SK-N-SH (cell line): ENCODE data around the gene IFI6. TPM values are rescaled to one million over a fixed set of nuclear protein-coding genes. Genes with fewer than 3 reads are reported as not detected.

Source experiments
- CTCF ChIA-PET: fragments of 300-600, 350-600 bp; formaldehyde crosslinking; extraction: SDS; loops from one replicate; lab custom pipeline; 2021; lab: Yijun Ruan, JAX
- POLR2A ChIA-PET: fragments of 350-600 bp; sonication (Branson Sonifier 250); formaldehyde crosslinking; extraction: SDS; loops from one replicate; lab custom pipeline; 2020; ENCODE audit warnings: antibody characterized with exemption, inconsistent platforms; lab: Yijun Ruan, JAX
- DNase-seq: peaks from one replicate; pipeline ENCODE4 v3.0.0; 2012
- H2AFZ ChIP-seq: fragments of 200-600 bp; sonication (generic); 2 replicates; pipeline ENCODE4 v1.8.1; 2016; ENCODE audit warnings: antibody characterized with exemption, mild to moderate bottlenecking, low read depth
- H3F3A ChIP-seq: fragments of 200-600 bp; sonication (generic); replicated peaks from 2 replicates; pipeline ENCODE3; 2016; ENCODE audit warnings: antibody characterized with exemption, mild to moderate bottlenecking; ENCODE audit not compliant: insufficient read depth
- H3K27ac ChIP-seq, 2 experiments: fragments of 200-500 bp in 1 of 2; fragments of 200-600 bp in 1 of 2; sonication (Bioruptor generic) in 1 of 2; sonication (generic), shearing (Covaris generic) in 1 of 2; 2 replicates each; pipeline versions ENCODE4 v1.5.1 to v1.6.1; 2014 to 2016; ENCODE audit warnings: low read depth in 2 of 2, inconsistent platforms in 1 of 2, low read length in 1 of 2, mild to moderate bottlenecking in 1 of 2, mixed read lengths in 1 of 2
- H3K27me3 ChIP-seq: fragments of 200-600 bp; sonication (generic), shearing (Covaris generic); 2 replicates; pipeline ENCODE4 v1.6.1; 2016; ENCODE audit warnings: mixed run types; ENCODE audit not compliant: insufficient read depth
- H3K36me3 ChIP-seq, 2 experiments: fragments of 200-500 bp in 1 of 2; fragments of 200-600 bp in 1 of 2; sonication (Bioruptor generic) in 1 of 2; sonication (generic) in 1 of 2; replicated peaks in 1 of 2; 2 replicates each; pipeline versions ENCODE3 to v1.5.1; 2014 to 2016; ENCODE audit warnings: low read length in 1 of 2, mild to moderate bottlenecking in 1 of 2; ENCODE audit not compliant: insufficient read depth in 2 of 2, control insufficient read depth in 1 of 2
- H3K4me1 ChIP-seq, 2 experiments: fragments of 200-500 bp in 1 of 2; fragments of 200-600 bp in 1 of 2; sonication (Bioruptor generic) in 1 of 2; sonication (generic), shearing (Covaris generic) in 1 of 2; 2 replicates each; pipeline versions ENCODE4 v1.5.1 to v1.6.1; 2014 to 2016; ENCODE audit warnings: low read depth in 1 of 2, low read length in 1 of 2, mixed run types in 1 of 2; ENCODE audit not compliant: insufficient read depth in 2 of 2, control insufficient read depth in 1 of 2
- H3K4me2 ChIP-seq: fragments of 200-600 bp; sonication (generic), shearing (Covaris generic); 2 replicates; pipeline ENCODE4 v1.6.1; 2017; ENCODE audit warnings: mixed run types
- H3K4me3 ChIP-seq, 2 experiments: fragments of 200-500 bp in 1 of 2; fragments of 200-600 bp in 1 of 2; sonication (Bioruptor generic) in 1 of 2; sonication (generic), shearing (Covaris generic) in 1 of 2; 2 replicates each; pipeline versions ENCODE4 v1.5.1 to v1.8.1; 2014 to 2016; ENCODE audit warnings: low read depth in 2 of 2, inconsistent platforms in 1 of 2, low read length in 1 of 2, mild to moderate bottlenecking in 1 of 2, mixed read lengths in 1 of 2, moderate library complexity in 1 of 2
- H3K79me2 ChIP-seq: fragments of 200-600 bp; sonication (generic); 2 replicates; pipeline ENCODE4 v1.8.1; 2017; ENCODE audit warnings: mild to moderate bottlenecking; ENCODE audit not compliant: insufficient read depth
- H3K9ac ChIP-seq: fragments of 200-600 bp; sonication (generic); 2 replicates; pipeline ENCODE4 v1.6.1; 2017; ENCODE audit warnings: mixed run types
- H3K9me2 ChIP-seq: fragments of 200-600 bp; sonication (generic); 2 replicates; pipeline ENCODE4 v1.6.1; 2017; ENCODE audit warnings: mixed run types
- H3K9me3 ChIP-seq: fragments of 200-600 bp; sonication (generic); 2 replicates; pipeline ENCODE4 v1.6.1; 2017; ENCODE audit warnings: mixed run types, mild to moderate bottlenecking, moderate library complexity
- H4K20me1 ChIP-seq: fragments of 200-600 bp; sonication (generic); 2 replicates; pipeline ENCODE4 v1.6.1; 2017; ENCODE audit warnings: mild to moderate bottlenecking, mixed run types; ENCODE audit not compliant: insufficient read depth
- EP300 ChIP-seq, 2 experiments: IDR thresholded peaks; 2 replicates each; pipeline versions ENCODE4 v1.4.0 to v1.6.1; 2012; ENCODE audit warnings: borderline replicate concordance in 1 of 2, low read depth in 1 of 2, low read length in 1 of 2
- FOSL2 ChIP-seq: IDR thresholded peaks from 2 replicates; pipeline ENCODE4 v1.4.0; 2012; ENCODE audit warnings: low read depth, mild to moderate bottlenecking, moderate library complexity, borderline replicate concordance
- IRF3 ChIP-seq: fragments of 150-350 bp; IDR thresholded peaks from 2 replicates; pipeline ENCODE4 v1.6.1; 2016; ENCODE audit warnings: mild to moderate bottlenecking, low read depth, low read length
- JUND ChIP-seq: IDR thresholded peaks from 2 replicates; pipeline ENCODE4 v1.4.0; 2012
- MEF2A ChIP-seq: IDR thresholded peaks from 2 replicates; pipeline ENCODE4 v1.4.0; 2012; ENCODE audit warnings: low read depth, borderline replicate concordance
- NFIC ChIP-seq: IDR thresholded peaks from 2 replicates; pipeline ENCODE4 v1.4.0; 2012; ENCODE audit warnings: borderline replicate concordance
- NRF1 ChIP-seq: IDR thresholded peaks from 2 replicates; pipeline ENCODE4 v1.6.1; 2012; ENCODE audit warnings: low read depth, mild to moderate bottlenecking, low read length
- RAD21 ChIP-seq: IDR thresholded peaks from 2 replicates; pipeline ENCODE4 v1.6.1; 2012; ENCODE audit warnings: mild to moderate bottlenecking, low read length
- RCOR1 ChIP-seq: fragments of 150-350 bp; IDR thresholded peaks from 2 replicates; pipeline ENCODE4 v1.6.1; 2017; ENCODE audit warnings: antibody characterized with exemption, low read length
- RFX5 ChIP-seq: IDR thresholded peaks from 2 replicates; pipeline ENCODE4 v1.6.1; 2012; ENCODE audit warnings: mild to moderate bottlenecking, improper control_type of control experiment, low read length
- SMC3 ChIP-seq: IDR thresholded peaks from 2 replicates; pipeline ENCODE4 v1.6.1; 2012; ENCODE audit warnings: low read depth, low read length, improper control_type of control experiment
- TCF12 ChIP-seq: IDR thresholded peaks from 2 replicates; pipeline ENCODE4 v1.4.0; 2012
- TEAD4 ChIP-seq: IDR thresholded peaks from 2 replicates; pipeline ENCODE4 v1.4.0; 2012; ENCODE audit warnings: mild to moderate bottlenecking, borderline replicate concordance; ENCODE audit not compliant: insufficient read depth
- YY1 ChIP-seq: IDR thresholded peaks from 2 replicates; pipeline ENCODE4 v1.4.0; 2012; ENCODE audit warnings: low read depth, mild to moderate bottlenecking
- WGBS: methylation state at CpG from one replicate; pipeline ENCODE4 v1.1.6; 2017; ENCODE audit warnings: low lambda C conversion rate; 5-methylcytosine and 5-hydroxymethylcytosine counted together
- polyA plus RNA-seq, 3 experiments: library from polyadenylated mRNA; depleted of rRNA; stranded (reverse); fragments of >200 nt; gene quantifications; 2 replicates each; pipeline ENCODE4 v1.2.3, GENCODE V29; 2012
- TF ChIP-seq, protein P1 (sequence below): fragments of 150-350 bp; IDR thresholded peaks from 2 replicates; pipeline ENCODE4 v1.6.1; 2017; ENCODE audit warnings: antibody characterized with exemption, low read length, low read depth, borderline replicate concordance
- TF ChIP-seq, protein P2 (sequence below): IDR thresholded peaks from 2 replicates; pipeline ENCODE4 v1.4.0; 2012; ENCODE audit warnings: low read depth
- TF ChIP-seq, protein P3 (sequence below): fragments of 200-600 bp; sonication (generic); IDR thresholded peaks from 2 replicates; pipeline ENCODE4 v1.6.1; 2017; ENCODE audit warnings: antibody characterized with exemption, mild to moderate bottlenecking, moderate library complexity
- TF ChIP-seq, protein P4 (sequence below): IDR thresholded peaks from 2 replicates; pipeline ENCODE4 v1.4.0; 2012; ENCODE audit warnings: low read depth, borderline replicate concordance
- TF ChIP-seq, protein P5 (sequence below): IDR thresholded peaks from 2 replicates; pipeline ENCODE4 v1.4.0; 2012; ENCODE audit warnings: low read depth, borderline replicate concordance

Gene IFI6
- polyA plus RNA-seq, 1 of the 3 experiments (the other 2 are of a cell fraction): 35.6 TPM

GRCh38 chr1:27671964-27672749 lies at the start of gene IFI6 (continued):
- TF ChIP-seq FOSL2: no peak
- peak; percentile 71 for TF ChIP-seq RFX5
- TF ChIP-seq, protein P1, sequence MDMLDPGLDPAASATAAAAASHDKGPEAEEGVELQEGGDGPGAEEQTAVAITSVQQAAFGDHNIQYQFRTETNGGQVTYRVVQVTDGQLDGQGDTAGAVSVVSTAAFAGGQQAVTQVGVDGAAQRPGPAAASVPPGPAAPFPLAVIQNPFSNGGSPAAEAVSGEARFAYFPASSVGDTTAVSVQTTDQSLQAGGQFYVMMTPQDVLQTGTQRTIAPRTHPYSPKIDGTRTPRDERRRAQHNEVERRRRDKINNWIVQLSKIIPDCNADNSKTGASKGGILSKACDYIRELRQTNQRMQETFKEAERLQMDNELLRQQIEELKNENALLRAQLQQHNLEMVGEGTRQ: no peak
- TF ChIP-seq TCF12: peak; percentile 10; the same call in 1 of the 2 replicates
- 0 out of 2 replicates have a peak, but pooled peaks have one; percentile 54 for TF ChIP-seq YY1

- H3K36me3 ChIP-seq: no peaks in the 10 kb centered on the region
- H4K20me1 ChIP-seq: no peaks in the 10 kb centered on the region
- H3K4me2 ChIP-seq: no peak overlapping the region
- H2AFZ ChIP-seq: no peak overlapping the region
- H3K4me3 ChIP-seq: no peak overlapping the region
- 75% methylated on average over 5 of the region's 5 CpGs for WGBS
- H3K9me3 ChIP-seq: no peaks in the 10 kb centered on the region
- no peak overlapping the region for H3K9ac ChIP-seq
- H3K27ac ChIP-seq: no peak overlapping the region
- H3K9me2 ChIP-seq: no peaks in the 10 kb centered on the region
- no peaks in the 10 kb centered on the region for H3K4me1 ChIP-seq
- CTCF ChIA-PET: interaction anchor here (0.6 to 1.8 kb wide), 8 partner anchors 8 to 51 kb away, joined by 3 to 10 read pairs (median 4); partner anchors contain the start of gene IFI6
- POLR2A ChIA-PET: interaction anchor here (0.8 kb wide), 1 partner anchor 111 kb away, joined by 3 read pairs; the partner anchor contains the start of gene PPP1R8
- H3F3A ChIP-seq: no peaks in the 10 kb centered on the region
- peaks cover 3% of the 10 kb centered on the region; the same call in 1 of the 2 replicates for H3K27me3 ChIP-seq
- no peaks in the 10 kb centered on the region for H3K79me2 ChIP-seq
- peak; percentile 24 for DNase-seq
- no peak for TF ChIP-seq EP300 (IDR thresholded peaks at IDR 0.05; ENCODE audit: borderline replicate concordance in 1 of 2, low read depth in 1 of 2, low read length in 1 of 2)
- no peak for TF ChIP-seq RFX5
- TF ChIP-seq, protein P2, sequence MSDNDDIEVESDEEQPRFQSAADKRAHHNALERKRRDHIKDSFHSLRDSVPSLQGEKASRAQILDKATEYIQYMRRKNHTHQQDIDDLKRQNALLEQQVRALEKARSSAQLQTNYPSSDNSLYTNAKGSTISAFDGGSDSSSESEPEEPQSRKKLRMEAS: no peak
- no peak for TF ChIP-seq TCF12
- TF ChIP-seq RAD21: peak; percentile 38
- no peak for TF ChIP-seq IRF3
- TF ChIP-seq MEF2A: no peak
- TF ChIP-seq, protein P3, sequence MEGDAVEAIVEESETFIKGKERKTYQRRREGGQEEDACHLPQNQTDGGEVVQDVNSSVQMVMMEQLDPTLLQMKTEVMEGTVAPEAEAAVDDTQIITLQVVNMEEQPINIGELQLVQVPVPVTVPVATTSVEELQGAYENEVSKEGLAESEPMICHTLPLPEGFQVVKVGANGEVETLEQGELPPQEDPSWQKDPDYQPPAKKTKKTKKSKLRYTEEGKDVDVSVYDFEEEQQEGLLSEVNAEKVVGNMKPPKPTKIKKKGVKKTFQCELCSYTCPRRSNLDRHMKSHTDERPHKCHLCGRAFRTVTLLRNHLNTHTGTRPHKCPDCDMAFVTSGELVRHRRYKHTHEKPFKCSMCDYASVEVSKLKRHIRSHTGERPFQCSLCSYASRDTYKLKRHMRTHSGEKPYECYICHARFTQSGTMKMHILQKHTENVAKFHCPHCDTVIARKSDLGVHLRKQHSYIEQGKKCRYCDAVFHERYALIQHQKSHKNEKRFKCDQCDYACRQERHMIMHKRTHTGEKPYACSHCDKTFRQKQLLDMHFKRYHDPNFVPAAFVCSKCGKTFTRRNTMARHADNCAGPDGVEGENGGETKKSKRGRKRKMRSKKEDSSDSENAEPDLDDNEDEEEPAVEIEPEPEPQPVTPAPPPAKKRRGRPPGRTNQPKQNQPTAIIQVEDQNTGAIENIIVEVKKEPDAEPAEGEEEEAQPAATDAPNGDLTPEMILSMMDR: peak; percentile 49
- TF ChIP-seq NFIC: no peak
- TF ChIP-seq JUND: no peak
- no peak for TF ChIP-seq FOSL2
- TF ChIP-seq NRF1: no peak
- TF ChIP-seq, protein P4, sequence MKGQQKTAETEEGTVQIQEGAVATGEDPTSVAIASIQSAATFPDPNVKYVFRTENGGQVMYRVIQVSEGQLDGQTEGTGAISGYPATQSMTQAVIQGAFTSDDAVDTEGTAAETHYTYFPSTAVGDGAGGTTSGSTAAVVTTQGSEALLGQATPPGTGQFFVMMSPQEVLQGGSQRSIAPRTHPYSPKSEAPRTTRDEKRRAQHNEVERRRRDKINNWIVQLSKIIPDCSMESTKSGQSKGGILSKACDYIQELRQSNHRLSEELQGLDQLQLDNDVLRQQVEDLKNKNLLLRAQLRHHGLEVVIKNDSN: no peak
- no peak for TF ChIP-seq RCOR1
- no peak for TF ChIP-seq TEAD4
- TF ChIP-seq, protein P1: no peak
- peak; percentile 2; the same call in 1 of the 2 replicates for TF ChIP-seq SMC3
- TF ChIP-seq, protein P5, sequence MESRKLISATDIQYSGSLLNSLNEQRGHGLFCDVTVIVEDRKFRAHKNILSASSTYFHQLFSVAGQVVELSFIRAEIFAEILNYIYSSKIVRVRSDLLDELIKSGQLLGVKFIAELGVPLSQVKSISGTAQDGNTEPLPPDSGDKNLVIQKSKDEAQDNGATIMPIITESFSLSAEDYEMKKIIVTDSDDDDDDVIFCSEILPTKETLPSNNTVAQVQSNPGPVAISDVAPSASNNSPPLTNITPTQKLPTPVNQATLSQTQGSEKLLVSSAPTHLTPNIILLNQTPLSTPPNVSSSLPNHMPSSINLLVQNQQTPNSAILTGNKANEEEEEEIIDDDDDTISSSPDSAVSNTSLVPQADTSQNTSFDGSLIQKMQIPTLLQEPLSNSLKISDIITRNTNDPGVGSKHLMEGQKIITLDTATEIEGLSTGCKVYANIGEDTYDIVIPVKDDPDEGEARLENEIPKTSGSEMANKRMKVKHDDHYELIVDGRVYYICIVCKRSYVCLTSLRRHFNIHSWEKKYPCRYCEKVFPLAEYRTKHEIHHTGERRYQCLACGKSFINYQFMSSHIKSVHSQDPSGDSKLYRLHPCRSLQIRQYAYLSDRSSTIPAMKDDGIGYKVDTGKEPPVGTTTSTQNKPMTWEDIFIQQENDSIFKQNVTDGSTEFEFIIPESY: no peak
Measured at GRCh38 chr1:27719286-27720251, 47.6 kb upstream of the IFI6 start.
